Uterus (tissue), 2 donors: Measurements from ENCODE around the gene GABRR3.

Source experiments
- CTCF ChIP-seq, 4 experiments: fragments of 200-600 bp in 2 of 4; fragments of 450-650 bp in 2 of 4; sonication (generic) in 2 of 4; IDR thresholded peaks; one replicate each; pipeline ENCODE4 v1.5.1; 2016 to 2019; ENCODE audit warnings: antibody characterized with exemption in 4 of 4, mild to moderate bottlenecking in 2 of 4, moderate library complexity in 1 of 4
- POLR2A ChIP-seq, 2 donors: fragments of 450-650 bp; IDR thresholded peaks; one replicate each; pipeline ENCODE4 v1.6.1; 2016; ENCODE audit warnings: antibody characterized with exemption in 2 of 2, mild to moderate bottlenecking in 1 of 2, moderate library complexity in 1 of 2

DNA sequence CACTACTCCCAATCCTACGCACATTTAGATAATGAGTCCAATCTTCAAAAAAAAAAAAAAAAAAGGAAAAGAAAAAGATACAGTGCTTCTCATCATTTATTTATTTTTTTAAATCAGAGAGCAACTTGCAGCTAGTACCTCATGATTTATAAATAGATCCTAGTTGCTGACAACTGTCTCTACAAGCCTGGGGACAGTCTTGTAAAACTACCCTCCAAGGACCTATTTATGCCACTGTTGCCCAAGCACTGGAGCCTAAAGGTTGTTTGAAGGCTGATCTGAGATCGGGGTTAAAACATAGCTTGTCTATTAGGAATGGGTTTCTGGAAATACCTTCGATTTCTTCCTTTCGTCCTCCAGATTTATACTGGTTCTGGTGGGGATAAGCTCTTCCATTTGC, 14.7 kb downstream of the GABRR3 start:
- TF ChIP-seq CTCF (IDR thresholded peaks at IDR 0.05) = no peak
- no peak for TF ChIP-seq POLR2A (IDR thresholded peaks at IDR 0.05)
